Ecto neural progenitor cell (in vitro differentiated cells): ENCODE data around the gene MYO10.
"Not testable (repeated sequence)": the region's sequence is repeated elsewhere in the genome, so short reads cannot be mapped to it uniquely, and the experiment has no call there.

Experiments used
- DNase-seq: peaks from one replicate; pipeline ENCODE4 v3.0.0-alpha.2; 2018; ENCODE audit warnings: low spot score

Gene MYO10

DNA sequence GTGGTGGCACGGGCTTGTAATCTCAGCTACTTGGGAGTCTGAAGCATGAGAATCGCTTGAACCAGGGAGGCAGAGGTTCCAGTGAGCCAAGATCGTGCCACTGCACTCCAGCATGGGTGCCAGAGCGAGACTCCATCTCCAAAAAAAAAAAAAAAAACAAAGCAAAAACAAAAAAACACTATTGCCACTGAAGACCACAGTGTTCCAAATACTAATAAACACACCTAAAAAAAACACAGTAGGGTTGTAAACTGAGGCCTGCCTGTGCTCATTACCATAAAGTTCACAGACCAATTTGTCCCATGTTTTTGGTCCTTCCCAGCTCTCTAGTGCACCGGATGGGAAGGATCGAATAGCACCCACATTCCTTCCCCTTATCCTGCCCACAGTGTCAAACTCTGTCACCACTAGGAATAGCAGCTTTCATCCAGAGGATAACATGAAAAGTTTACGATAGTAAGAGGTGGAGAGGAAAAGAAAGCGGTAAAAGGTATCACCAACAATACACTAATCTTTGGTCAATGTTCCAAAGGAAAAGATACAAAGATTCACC lies 49.2 kb downstream of the MYO10 start:
- no peak for DNase-seq

DNA sequence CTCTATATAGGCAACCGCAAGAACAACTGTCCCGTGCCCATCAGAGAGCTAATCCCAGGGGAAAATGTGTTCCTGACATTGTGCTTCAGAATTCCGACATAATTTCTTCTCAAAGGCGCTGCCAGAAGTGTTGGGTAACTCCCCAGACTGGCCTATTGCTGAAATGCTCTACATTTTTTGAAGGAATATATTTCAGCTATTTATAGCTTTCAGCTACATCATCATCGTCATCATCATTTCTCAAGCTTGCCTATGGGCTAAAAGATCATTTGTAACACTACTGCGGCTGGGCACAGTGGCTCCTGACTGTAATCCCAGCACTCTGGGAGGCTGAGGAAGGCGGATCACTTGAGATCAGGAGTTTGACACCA lies 49.7 kb downstream of the MYO10 start:
- DNase-seq: no peak

DNA sequence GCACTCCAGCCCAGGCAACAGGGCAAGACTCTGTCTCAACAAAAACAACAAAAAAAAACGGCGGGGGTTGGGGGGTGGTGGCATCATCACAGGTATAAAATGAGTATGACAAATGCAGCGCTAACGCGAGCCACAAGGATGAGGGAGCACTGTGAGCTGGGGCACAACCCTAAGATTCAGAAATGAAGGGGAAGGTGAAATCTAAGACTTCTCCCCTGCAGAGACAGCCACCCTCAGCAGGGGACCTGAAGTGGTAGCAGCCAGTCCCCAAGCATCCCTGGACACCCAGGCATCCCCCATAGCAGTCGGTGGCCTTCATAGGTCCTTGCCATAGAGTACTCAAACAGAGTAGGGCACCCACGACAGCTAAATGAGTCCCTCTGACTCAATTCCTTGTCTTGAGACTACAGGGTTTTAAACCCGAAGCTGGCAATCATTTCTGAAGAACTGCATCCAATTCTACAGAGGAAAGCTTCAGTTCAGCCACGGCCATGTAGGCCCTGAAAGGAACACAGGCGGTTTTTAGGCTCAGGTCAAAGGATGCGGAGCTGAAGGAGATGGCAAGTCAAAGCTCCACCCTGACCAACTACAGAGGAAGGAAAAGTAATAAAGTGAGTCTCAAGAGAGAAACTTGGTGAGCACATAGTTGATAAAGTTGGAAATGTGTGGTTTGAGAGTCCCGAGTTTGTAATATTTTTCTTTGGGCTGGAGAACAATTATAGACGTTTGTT lies 50.3 kb downstream of the MYO10 start:
- no peak for DNase-seq

DNA sequence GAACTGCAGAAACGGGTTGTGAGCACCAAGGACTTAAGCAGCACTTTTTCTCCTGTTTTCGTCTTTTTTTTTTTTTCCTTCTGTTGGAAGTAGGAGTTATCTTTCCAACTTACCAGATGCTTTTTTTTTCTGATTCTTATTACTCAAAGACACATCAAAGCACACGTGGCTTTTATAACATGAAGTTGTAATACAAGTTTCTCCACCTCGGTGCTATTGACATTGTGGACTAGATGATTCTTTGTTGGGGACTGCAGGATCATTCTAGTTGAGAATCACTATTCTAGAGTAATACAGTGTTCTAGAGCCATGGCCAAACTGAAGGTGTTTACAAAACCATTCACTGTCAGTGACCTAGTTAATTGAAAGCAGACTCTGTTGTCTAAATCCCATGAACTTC lies 51.5 kb downstream of the MYO10 start:
- DNase-seq: no peak

DNA sequence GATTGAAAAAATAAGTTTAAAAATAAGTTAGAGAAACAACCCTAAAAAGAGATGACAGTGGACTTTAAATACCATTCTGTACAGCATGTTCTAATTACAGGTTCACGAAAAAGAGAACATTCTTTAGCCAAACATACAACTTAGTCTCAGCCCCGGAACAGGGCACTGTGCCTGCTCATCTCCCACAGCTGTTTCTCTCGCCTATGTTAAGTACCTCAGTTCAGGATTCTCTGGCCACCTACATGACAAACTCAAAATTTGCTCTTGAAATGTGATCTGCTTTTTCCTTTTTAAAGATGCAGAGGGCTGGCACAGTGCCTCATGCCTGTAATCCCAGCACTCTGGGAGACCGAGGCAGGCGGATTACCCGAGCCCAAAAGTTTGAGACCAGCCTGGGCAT lies 52.3 kb downstream of the MYO10 start:
- no peak for DNase-seq

DNA sequence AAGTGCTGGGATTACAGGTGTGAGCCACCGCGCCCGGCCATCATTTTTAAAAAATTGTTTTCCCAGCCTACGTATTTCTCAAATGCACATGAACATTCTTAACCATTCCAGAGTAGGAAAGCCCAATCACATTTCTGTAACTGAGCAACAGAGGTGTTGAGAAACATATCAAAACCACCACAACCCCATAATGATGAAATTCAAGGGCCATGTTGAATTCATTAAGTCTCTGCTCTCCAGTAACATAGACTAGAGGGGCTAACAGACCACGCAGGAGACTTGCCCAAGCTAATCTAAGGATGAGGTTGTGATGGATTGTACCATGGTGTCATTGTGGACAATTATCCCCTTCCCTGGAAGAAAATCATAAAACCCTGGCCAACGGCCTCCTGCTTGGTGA lies 52.9 kb downstream of the MYO10 start:
- no peak for DNase-seq

DNA sequence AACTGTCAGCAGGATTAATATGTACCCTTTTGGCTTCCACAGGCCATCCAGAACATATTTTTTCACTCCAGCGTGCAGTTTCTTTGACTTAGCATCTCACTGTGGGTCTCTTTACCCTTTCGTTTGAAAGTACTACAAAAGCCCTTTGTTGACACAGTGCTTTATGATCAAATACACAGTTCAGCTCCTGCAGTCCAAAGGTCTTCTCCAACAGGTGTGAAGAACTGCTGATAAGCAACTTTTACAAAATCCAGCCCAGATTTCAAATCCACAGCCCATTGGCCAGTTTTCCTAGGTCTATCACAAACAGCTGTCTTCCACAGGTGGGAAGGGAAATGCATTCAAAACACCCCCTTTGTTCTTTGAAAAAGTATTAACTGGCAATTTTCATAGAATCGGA lies 54.8 kb downstream of the MYO10 start:
- DNase-seq: no peak

DNA sequence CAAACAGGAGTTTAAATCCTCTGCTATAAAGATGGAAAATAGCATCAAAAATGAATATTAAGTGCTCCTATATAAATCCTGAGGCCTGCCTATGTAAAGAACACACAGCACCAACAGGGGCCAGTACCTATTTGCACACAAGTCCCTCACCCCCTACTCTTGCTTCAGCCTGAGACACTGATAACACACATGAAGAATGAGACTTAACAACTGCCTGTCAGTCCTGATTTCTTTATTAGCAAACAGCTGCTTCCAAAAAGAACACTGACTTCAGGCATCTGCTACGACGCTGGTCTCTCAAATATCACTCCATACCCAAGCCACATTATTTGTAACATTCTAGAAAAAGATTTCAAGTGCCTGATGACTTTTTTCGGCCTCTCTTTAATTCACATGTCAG lies 55.5 kb downstream of the MYO10 start:
- no peak for DNase-seq

DNA sequence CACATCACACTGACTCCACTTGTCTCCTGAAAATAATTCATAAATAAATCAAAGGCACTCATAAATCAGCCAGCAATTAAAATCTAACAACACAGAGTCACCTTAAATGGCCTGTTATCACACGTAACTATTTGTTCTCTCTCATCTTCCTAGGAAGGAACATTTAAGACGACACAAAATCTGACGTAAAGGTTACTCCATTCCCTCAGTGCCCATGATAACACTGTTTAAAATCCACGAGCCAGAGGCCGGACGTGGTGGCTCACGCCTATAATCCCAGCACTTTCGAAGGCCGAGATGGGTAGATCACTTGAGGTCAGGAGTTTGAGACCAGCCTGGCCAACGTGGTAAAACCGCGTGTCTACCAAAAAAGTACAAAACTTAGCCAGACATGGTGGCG lies 56.4 kb downstream of the MYO10 start:
- DNase-seq: no peak

DNA sequence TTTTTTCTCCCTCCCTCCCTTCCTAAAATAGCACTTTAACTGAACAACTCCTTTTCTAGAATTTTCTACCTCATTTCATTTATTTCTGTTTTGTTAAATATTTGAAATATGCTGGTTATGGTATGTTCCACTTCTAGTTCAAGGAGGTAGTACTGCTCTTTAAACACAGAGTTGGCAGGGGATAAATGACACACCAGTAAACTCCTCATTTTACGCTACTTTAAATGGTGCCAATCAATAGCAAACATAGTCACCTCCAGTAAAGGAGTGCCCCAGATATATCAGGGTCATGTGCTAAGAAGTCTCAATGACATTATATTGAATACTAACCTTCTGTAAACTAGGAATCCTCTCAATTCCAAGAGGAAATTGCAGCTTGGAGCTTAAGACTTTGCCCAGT lies 56.9 kb downstream of the MYO10 start:
- DNase-seq: no peak

DNA sequence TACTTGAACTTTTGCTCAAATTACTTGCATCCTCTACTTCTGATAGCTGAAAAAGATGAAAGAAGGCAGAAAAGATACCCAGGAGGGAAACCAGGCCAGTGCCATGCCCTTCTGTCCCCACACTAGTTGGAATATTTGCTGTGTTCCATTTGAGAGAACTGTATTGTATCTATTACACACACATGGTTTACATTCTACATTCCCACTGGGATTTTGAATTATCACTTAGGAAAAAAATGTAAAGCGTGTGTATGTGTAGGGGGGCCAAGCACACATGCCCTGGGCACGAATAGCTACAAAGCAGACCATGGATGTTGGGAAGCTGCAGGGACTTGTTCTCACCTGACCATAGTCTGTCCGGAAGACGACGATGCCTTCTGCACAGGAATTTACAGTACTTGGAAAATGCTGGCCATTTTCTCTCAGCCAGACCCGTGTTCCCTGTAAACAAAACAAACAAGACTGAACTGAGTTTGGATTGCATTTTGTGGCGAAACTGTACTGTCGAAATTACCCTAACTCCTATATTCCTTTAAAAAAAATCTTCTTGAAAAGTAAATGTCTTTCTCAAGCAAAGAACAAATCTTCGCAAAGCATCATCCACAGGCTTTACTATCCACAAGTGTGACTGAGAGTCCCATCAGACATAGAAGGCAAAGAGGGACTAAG lies 58.7 kb downstream of the MYO10 start:
- no peak for DNase-seq

DNA sequence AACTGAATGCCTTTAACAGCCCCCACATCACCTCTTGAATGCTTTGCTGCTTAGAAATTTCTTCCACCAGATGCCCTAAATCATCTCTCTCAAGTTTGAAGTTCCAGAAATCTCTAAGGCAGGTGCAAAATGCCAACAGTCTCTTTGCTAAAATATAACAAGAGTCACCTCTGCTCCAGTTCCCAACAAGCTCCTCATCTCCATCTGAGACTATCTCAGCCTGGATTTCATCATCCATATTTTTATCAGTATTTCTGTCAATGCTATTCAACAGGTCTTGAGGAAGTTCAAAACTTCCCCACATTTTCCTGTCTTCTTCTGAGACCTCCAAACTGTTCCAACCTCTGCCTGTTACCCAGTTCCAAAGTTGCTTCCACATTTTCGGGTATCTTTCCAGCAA lies 61.7 kb downstream of the MYO10 start:
- DNase-seq: not testable (repeated sequence)

DNA sequence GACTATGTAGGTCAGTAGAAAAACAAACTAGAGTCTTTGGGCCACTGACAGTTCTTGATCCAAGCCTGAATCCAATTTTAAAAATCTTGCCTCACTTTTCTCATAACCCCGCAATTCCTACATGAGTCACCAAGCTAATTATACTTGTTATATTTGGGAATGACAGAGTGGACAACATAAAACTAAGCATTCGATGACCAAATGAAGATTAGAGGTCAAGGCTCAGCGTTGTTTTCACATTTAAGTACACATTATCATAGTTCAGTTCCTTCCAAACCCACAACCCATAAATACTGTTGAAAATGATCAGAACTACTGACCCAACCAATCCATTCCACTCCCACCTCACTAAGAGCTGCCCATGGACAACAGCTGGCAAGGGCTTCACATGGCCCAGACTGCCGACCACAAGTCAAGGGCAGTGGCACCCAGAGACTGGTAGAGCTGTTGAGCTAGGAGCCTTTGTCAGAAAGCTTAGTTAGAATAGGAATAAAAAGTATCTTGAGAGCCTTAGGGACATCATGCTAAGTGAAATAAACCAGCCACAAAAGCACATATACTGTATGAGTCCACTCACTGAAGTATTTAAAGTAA lies 64.2 kb downstream of the MYO10 start:
- DNase-seq: no peak

DNA sequence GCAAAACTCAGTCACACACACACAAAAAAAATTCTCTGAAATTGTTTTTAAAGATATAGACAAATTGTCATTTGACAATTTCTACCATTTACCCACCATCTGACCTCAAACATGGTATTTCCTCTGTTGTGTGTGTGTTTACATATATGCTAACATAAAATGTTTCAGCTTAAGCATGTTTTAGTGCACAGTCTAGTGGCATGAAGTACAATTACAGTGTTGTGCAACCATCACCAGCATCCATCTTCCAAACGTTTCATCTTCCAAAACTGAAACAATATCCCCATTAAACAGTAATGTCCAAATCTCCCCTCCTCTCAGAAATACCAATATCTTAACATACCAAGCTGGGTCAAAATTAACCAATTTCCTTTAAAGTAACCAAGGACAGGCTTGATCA lies 65.2 kb downstream of the MYO10 start:
- no peak for DNase-seq

DNA sequence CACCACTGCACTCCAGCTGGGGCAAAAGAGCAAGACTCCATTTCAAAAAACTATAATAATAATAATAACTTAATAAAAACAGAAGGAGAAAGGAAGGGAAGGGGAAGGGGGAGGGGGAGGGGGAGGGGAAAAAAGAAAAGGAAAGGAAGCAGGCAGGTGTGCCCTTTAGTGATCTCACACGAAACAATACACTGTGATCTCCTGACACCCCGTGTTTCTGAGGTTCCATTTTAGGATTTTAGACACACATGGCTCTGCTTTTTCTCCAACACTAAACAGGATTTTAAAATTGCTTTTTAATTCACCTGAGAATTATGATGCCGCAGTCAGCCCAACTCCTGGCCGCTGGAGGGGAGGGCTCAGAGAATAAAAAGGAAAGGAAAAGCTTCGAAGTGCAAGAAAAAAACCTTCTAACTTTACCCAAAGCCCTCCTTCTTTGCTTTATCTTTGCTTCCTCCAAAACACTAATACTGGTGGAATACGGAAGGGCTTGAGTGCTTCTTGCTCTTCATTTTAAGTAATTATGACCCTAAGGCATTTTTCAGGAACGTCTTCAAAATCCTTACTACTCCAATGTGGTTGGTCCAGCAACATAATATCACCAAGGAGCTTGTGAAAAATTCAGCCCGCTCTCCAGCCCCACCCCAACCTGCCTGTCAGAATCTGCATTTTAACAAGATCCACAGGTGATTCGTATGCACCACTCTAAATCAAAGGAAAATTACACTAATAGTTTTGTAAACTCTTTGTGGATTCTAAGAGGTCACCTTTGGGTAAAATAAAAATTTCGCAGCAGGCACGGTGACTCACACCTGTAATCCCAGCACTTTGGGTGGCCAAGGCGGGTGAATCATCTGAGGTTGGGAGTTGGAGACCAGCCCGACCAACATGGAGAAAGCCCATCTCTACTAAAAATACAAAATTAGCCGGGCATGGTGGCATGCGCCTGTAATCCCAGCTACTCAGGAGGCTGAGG lies 66.0 kb downstream of the MYO10 start:
- no peak for DNase-seq

DNA sequence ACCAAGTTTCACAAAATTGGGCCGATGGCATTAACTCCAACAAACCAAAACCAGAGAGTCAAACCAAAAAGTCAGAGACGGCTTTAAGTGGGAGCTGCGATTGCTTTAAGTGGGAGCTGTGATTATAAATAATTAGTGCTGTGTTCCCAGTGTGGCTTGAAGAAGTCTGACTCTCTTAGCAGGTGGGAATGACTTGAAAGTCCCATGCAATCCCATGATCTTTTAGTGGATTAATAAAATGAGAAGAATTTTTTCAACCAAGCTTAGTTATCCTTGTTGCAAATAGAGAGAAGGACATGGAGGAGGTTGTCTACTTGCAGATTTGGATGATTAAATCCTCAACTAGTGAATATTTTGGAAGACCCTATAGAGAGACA lies 68.5 kb downstream of the MYO10 start:
- no peak for DNase-seq

DNA sequence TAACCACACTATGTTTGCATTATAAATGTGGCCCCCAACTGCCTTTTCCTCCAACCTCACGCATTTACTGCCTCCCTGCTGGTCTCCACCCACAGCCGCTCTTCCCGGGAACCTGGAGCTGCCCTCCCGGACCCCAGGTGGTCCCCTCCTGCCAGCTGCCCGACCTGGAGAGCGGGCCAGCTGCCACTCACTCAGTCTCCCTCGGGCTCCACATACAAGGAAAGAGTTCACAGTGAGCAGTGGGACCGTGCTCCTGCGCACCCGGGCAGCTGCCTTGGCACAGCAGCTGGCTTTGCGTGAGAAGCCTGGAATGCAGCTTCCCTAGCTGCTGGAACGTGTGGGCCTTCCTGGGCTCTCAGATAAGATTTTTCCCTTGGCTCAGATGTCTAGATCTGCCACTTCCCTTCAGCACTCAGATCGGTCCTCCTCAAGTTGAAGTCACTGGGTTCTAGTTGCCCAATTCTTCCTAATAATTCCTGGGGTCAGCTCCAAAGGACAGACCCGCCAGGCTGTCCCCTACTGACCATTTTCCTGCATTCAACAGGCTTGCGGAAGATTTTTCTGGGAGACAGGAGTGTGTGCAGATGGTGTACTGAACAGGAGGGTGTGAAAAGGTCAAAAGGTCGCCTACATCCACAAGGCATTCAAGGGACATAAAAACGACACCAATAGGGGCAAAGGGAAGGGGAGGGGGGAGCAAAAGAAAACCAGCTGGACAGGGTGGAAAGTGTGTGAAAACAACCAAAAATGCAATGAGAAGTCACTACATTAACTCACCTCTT lies 69.1 kb downstream of the MYO10 start:
- peak; percentile 49 for DNase-seq

DNA sequence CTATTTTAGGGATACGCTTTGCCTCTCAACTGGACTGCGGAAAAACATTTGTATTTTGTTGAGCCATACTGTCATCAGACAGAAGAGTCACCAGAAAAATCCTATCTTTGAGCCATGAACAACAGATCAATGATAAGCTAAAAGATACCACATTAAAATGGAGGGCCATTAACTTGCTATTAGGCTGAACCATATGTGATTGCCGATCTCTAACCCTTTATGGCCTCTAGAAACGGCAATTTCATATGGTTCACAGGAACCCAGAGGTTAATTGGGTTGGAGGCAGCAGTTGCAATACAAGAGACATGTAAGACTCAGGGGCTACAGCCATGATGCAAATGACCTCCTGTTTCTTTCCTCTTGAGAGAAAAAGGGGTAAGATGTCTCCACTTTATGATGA lies 69.8 kb downstream of the MYO10 start:
- no peak for DNase-seq

DNA sequence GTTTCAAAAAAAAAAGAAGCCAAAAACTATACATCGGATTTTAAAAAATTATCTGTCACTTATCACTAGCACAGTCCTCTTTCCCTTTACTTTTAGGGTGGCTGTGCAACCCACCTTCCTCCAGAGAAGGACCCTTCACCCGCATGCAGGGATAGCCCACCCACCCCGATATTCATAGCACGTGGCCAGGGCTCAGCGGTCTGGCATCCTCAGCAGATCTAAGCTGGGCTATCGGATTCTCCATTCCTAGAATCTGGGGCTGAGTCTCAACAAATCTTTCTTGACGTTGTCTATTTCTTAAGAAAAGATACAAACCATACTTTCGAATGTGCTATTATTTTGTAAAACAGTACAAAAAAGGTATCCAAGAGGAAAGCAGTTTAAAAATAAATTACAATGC lies 70.9 kb downstream of the MYO10 start:
- DNase-seq: no peak

DNA sequence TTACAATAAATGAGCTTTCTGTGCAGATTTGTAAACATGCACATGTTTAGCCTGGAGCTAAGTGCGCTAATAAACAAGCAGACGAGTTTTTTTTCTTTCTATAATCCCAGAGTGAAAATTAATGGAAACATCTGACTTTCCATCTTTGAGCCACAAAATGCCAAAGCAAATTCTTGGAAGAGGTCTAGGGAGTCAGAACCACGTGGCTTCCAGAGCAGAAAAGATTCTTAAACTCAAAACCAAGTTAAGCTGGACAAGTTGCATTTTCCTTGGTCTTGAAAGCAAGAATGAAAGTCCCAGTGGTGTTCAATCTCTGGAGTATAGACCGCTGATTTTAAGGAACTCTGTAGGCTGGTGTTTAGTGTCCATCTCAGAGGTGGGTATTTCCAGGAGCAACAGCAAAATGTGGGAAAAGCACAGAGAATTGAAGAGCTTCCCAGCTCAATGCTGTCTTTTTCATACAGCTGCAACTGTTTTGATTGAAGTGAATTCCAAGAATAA lies 71.4 kb downstream of the MYO10 start:
- DNase-seq: no peak

DNA sequence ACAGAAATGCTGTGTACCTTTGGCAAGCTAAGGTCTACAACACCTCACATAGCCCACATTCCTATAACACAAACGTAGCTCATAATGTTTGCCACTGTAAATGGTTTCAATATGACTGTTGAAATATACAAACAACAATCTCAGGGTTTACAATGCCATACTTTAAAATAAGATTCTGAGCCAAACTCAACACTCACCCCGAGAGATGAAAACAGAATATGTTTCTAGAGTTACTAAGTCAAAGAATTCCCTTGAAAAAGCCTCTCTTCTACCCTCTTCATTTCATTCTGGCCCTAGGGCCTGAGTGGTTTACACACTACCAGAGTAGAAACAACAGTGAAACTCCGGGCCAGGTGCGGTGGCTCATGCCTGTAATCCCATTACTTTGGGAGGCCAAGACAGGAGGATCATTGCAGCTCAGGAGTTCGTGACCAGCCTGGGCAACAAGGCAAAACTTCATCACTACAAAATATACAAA lies 72.6 kb downstream of the MYO10 start:
- DNase-seq: no peak
